ENCODE results near the gene PTPRN2.
"Not testable (repeated sequence)": the region's sequence is repeated elsewhere in the genome, so short reads cannot be mapped to it uniquely, and the experiment has no call there.

Gene PTPRN2

DNA sequence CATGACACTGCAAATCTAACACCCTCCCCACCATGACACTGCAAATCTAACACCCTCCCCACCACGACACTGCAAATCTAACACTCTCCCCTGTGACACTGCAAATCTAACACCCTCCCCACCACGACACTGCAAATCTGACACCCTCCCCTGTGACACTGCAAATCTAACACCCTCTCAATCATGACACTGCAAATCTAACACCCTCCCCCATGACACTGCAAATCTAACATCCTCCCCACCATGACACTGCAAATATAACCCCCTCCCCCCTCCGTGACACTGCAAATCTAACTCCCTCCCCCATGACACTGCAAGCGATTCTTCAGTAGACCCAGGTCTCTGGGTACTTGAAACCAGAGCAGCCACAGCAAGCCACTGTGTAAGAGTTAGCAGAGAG, 646.4 kb downstream of the PTPRN2 start:
- no peak for DNase-seq (ENCODE audit: extremely low read depth, low read depth)
- TF ChIP-seq, protein P1, sequence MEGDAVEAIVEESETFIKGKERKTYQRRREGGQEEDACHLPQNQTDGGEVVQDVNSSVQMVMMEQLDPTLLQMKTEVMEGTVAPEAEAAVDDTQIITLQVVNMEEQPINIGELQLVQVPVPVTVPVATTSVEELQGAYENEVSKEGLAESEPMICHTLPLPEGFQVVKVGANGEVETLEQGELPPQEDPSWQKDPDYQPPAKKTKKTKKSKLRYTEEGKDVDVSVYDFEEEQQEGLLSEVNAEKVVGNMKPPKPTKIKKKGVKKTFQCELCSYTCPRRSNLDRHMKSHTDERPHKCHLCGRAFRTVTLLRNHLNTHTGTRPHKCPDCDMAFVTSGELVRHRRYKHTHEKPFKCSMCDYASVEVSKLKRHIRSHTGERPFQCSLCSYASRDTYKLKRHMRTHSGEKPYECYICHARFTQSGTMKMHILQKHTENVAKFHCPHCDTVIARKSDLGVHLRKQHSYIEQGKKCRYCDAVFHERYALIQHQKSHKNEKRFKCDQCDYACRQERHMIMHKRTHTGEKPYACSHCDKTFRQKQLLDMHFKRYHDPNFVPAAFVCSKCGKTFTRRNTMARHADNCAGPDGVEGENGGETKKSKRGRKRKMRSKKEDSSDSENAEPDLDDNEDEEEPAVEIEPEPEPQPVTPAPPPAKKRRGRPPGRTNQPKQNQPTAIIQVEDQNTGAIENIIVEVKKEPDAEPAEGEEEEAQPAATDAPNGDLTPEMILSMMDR (IDR thresholded peaks at IDR 0.05; ENCODE audit: low read depth, low read length) = no peak

DNA sequence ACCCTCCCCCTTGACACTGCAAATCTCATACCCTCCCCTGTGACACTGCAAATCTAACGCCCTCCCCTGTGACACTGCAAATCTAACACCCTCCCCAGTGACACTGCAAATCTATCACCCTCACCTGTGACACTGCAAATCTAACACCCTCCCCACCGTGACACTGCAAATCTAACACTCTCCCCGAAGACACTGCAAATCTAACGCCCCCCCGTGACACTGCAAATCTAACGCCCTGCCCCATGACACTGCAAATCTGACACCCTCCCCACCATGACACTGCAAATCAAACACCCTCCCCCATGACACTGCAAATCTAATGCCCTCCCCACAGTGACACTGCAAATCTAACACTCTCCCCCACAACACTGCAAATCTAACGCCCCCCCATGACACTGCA, 647.1 kb downstream of the PTPRN2 start:
- DNase-seq (ENCODE audit: extremely low read depth, low read depth) = no peak
- TF ChIP-seq, protein P1 (IDR thresholded peaks at IDR 0.05; ENCODE audit: low read depth, low read length) = no peak

DNA sequence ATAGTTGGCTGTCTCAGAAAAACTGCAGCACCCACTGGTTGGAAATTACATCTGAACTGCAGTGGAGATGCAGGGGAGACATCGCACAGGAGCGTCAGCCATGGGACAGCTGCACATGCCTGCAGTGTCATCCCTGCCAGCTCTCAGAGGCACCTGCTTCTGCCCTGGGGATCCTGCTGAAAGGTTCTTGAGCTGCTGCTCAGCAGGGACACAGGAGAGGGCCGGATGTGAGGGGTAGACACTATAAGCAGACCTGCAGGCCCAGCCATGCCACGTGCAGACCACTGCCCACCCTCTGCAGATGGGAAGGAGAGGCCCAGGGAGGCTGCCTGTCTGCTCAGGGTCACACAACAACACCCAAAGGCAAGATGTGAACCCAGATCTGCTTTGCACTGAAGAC, 649.4 kb downstream of the PTPRN2 start:
- DNase-seq (ENCODE audit: extremely low read depth, low read depth) = no peak
- TF ChIP-seq, protein P1 (IDR thresholded peaks at IDR 0.05; ENCODE audit: low read depth, low read length) = no peak

DNA sequence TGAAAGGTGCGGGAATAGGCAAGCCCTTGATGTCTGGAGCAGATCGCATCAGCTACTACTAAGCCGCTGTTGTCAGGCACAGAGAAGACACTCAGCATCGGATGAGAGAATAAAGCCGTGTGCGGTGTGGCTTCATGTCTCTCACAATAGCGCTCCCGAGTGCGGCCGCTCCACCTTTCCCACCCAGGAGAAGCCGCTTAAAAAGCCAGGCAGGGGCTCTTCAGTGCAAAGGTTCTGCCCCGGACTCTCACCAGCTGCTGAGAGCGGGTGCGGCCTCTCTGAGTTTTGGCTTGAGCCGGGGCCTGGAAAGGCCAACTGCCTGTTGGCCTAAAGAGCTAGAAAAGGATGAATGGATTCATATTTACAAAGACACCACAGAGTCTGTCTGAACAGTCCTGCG, 650.2 kb downstream of the PTPRN2 start:
- DNase-seq (ENCODE audit: extremely low read depth, low read depth) = no peak

DNA sequence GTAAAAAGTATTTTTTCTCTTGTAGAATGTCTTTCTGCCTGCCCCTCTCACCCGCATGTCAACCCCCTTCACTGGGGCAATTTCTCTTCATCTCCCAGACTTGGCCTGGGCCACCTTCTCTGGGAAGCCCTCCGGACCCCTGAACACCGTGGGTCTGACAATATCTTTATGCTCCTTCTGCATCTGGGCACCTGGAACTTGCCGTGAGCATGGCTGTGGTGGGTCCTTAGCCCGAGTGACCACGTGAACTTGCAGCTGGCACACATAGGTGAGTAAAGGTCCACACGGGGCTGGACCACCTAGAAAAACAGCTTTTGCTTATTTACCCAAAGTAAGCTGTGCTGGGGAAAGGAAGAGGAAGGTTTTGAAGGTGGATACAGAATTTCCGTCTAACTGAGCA, 650.6 kb downstream of the PTPRN2 start:
- TF ChIP-seq, protein P1 (IDR thresholded peaks at IDR 0.05; ENCODE audit: low read depth, low read length) = no peak
- no peak for DNase-seq (ENCODE audit: extremely low read depth, low read depth)

More for the DNA sequence above, 650.2 kb downstream of the PTPRN2 start:
- TF ChIP-seq, protein P1 (IDR thresholded peaks at IDR 0.05; ENCODE audit: low read depth, low read length) = no peak

DNA sequence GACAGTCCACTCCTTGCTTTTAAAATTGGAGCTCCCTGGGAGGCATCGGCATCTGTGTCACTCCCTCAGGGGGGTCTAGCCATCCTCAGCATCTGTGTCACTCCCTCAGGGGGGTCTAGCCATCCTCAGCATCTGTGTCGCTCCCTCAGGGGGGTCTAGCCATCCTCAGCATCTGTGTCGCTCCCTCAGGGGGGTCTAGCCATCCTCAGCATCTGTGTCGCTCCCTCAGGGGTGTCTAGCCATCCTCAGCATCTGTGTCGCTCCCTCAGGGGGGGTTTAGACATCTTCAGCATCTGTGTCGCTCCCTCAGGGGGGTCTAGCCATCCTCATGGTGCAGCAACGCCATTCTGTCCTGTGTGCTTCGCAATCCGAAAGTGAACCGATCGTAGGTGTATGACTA, 651.9 kb downstream of the PTPRN2 start:
- not testable (repeated sequence) for DNase-seq (ENCODE audit: extremely low read depth, low read depth)

DNA sequence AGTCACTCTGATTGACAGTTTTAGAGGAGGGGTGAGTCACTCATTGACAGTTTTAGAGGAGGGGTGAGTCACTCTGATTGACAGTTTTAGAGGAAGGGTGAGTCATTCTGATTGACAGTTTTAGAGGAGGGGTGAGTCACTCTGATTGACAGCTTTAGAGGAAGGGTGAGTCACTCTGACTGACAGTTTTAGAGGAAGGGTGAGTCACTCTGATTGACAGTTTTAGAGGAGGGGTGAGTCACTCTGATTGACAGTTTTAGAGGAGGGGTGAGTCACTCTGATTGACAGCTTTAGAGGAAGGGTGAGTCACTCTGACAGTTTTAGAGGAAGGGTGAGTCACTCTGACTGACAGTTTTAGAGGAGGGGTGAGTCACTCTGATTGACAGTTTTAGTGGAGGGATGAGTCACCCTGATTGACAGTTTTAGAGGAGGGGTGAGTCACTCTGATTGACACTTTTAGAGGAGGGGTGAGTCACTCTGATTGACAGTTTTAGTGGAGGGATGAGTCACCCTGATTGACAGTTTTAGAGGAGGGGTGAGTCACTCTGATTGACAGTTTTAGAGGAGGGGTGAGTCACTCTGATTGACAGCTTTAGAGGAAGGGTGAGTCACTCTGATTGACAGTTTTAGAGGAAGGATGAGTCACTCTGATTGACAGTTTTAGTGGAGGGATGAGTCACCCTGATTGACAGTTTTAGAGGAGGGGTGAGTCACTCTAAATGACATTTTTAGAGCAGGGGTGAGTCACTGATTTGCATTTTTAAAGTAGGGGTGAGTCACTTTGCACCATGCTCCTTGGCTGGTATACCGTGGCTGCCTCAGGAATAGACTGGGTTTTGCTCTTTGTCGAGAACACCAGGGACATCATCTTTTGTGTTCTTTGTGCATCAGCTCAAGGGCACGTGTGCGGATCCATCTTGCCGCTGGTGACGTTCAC, 654.1 kb downstream of the PTPRN2 start:
- not testable (repeated sequence) for DNase-seq (ENCODE audit: extremely low read depth, low read depth)

DNA sequence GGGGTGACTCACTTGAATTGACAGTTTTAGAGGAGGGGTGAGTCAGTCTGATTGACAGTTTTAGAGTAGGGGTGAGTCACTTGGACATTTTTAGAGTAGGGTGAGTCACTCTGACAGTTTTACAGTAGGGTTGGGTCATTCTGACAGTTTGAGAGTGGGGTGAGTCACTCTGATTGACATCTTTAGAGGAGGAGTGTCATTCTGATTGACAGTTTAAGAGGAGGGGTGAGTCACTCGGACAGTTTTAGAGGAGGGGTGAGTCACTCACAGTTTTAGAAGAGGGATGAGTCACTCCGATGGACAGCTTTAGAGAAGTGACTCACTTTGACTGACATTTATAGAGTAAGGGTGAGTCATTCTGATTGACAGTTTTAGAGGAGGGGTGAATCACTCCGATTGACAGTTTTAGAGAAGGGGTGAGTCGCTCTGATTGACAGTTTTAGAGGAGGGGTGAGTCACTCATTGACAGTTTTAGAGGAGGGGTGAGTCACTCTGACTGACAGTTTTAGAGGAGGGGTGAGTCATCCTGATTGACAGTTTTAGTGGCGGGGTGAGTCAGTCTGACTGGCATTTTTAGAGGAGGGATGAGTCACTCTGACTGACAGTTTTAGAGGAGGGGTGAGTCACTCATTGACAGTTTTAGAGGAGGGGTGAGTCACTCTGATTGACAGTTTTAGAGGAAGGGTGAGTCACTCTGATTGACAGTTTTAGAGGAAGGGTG, 655.0 kb downstream of the PTPRN2 start:
- DNase-seq (ENCODE audit: extremely low read depth, low read depth) = no peak
- TF ChIP-seq, protein P1 (IDR thresholded peaks at IDR 0.05; ENCODE audit: low read depth, low read length) = no peak

All from AG09319 (cell line).